PC-3 (cell line): ENCODE results near the gene SLC6A6.

Experiments
- CTCF ChIP-seq: fragments of 300-600 bp; sonication (generic); conservative IDR thresholded peaks from 2 replicates; pipeline ENCODE4 v1.5.1; 2017; ENCODE audit warnings: antibody characterized with exemption, low read depth, mild to moderate bottlenecking, low read length
- EZH2phosphoT487 ChIP-seq: fragments of 300-600 bp; sonication (generic); IDR thresholded peaks from 2 replicates; pipeline ENCODE4 v1.6.1; 2018; ENCODE audit warnings: mild to moderate bottlenecking, antibody characterized with exemption, low read length, borderline replicate concordance

GRCh38 chr3:14516738-14517345, 114.4 kb downstream of the SLC6A6 start:
- TF ChIP-seq CTCF (no peak), EZH2phosphoT487 (no peak)
